A549 (cell line): ENCODE results near the gene CRYBG3.

Source experiments
- CEBPB ChIP-seq, 2 experiments: fragments of >200 bp in 1 of 2; sonication (Bioruptor Twin) in 1 of 2; formaldehyde crosslinking in 1 of 2; IDR thresholded peaks; 2 replicates each; pipeline ENCODE4 v1.6.1; 2012 to 2016
- CHD4 ChIP-seq: fragments of 200-600 bp; sonication (generic); IDR thresholded peaks from 2 replicates; pipeline ENCODE4 v1.6.1; 2016; ENCODE audit warnings: antibody characterized with exemption, mild to moderate bottlenecking, borderline replicate concordance
- JUN ChIP-seq, 2 experiments: fragments of >200 bp; sonication (Bioruptor Twin); formaldehyde crosslinking; IDR thresholded peaks; 2 replicates in 1 of 2; 3 replicates in 1 of 2; pipeline ENCODE4 v1.6.1; 2016 to 2017
- MAX ChIP-seq: IDR thresholded peaks from 2 replicates; pipeline ENCODE4 v1.6.1; 2012
- MAZ ChIP-seq: fragments of 150-350 bp; IDR thresholded peaks from 2 replicates; pipeline ENCODE4 v1.6.1; 2014; ENCODE audit warnings: antibody characterized with exemption, low read depth, low read length, borderline replicate concordance
- MYC ChIP-seq: IDR thresholded peaks from 2 replicates; pipeline ENCODE4 v1.6.1; 2012; ENCODE audit warnings: mild to moderate bottlenecking, inconsistent platforms, low read length, improper control_type of control experiment, borderline replicate concordance
- NFE2L2 ChIP-seq: fragments of 150-350 bp; conservative IDR thresholded peaks from 2 replicates; pipeline ENCODE4 v1.6.1; 2014; ENCODE audit warnings: low read length
- POLR2A ChIP-seq: IDR thresholded peaks from 2 replicates; pipeline ENCODE4 v1.6.1; 2012; ENCODE audit warnings: mild to moderate bottlenecking, low read length
- RFX5 ChIP-seq: fragments of 450-650 bp; IDR thresholded peaks from 2 replicates; pipeline ENCODE4 v1.7.1; 2014; ENCODE audit warnings: antibody characterized with exemption, mild to moderate bottlenecking, moderate library complexity
- SMC3 ChIP-seq: fragments of >200 bp; sonication (Bioruptor Twin); formaldehyde crosslinking; IDR thresholded peaks from 3 replicates; pipeline ENCODE4 v1.6.1; 2018; ENCODE audit warnings: inconsistent platforms
- SREBF2 ChIP-seq: fragments of 450-650 bp; IDR thresholded peaks from 2 replicates; pipeline ENCODE4 v1.6.1; 2014; ENCODE audit warnings: mild to moderate bottlenecking, moderate library complexity
- TP53 ChIP-seq: fragments of 250-450 bp; sonication (Bioruptor Pico); IDR thresholded peaks from 2 replicates; pipeline ENCODE4 v1.5.0; 2021; ENCODE audit warnings: mild to moderate bottlenecking, moderate library complexity
- TF ChIP-seq, protein P1 (sequence below): fragments of 200-600 bp; sonication (generic); IDR thresholded peaks from 2 replicates; pipeline ENCODE4 v1.6.1; 2016; ENCODE audit warnings: antibody characterized with exemption, mild to moderate bottlenecking, moderate library complexity
- TF ChIP-seq, protein P2 (sequence below): fragments of >200 bp; sonication (Bioruptor Twin); formaldehyde crosslinking; IDR thresholded peaks from 3 replicates; pipeline ENCODE4 v1.5.1; 2016

- TF ChIP-seq MYC: no peak
- TF ChIP-seq, protein P1, sequence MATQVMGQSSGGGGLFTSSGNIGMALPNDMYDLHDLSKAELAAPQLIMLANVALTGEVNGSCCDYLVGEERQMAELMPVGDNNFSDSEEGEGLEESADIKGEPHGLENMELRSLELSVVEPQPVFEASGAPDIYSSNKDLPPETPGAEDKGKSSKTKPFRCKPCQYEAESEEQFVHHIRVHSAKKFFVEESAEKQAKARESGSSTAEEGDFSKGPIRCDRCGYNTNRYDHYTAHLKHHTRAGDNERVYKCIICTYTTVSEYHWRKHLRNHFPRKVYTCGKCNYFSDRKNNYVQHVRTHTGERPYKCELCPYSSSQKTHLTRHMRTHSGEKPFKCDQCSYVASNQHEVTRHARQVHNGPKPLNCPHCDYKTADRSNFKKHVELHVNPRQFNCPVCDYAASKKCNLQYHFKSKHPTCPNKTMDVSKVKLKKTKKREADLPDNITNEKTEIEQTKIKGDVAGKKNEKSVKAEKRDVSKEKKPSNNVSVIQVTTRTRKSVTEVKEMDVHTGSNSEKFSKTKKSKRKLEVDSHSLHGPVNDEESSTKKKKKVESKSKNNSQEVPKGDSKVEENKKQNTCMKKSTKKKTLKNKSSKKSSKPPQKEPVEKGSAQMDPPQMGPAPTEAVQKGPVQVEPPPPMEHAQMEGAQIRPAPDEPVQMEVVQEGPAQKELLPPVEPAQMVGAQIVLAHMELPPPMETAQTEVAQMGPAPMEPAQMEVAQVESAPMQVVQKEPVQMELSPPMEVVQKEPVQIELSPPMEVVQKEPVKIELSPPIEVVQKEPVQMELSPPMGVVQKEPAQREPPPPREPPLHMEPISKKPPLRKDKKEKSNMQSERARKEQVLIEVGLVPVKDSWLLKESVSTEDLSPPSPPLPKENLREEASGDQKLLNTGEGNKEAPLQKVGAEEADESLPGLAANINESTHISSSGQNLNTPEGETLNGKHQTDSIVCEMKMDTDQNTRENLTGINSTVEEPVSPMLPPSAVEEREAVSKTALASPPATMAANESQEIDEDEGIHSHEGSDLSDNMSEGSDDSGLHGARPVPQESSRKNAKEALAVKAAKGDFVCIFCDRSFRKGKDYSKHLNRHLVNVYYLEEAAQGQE: no peak
- no peak for TF ChIP-seq SREBF2
- no peak for TF ChIP-seq POLR2A
- TF ChIP-seq, protein P2, sequence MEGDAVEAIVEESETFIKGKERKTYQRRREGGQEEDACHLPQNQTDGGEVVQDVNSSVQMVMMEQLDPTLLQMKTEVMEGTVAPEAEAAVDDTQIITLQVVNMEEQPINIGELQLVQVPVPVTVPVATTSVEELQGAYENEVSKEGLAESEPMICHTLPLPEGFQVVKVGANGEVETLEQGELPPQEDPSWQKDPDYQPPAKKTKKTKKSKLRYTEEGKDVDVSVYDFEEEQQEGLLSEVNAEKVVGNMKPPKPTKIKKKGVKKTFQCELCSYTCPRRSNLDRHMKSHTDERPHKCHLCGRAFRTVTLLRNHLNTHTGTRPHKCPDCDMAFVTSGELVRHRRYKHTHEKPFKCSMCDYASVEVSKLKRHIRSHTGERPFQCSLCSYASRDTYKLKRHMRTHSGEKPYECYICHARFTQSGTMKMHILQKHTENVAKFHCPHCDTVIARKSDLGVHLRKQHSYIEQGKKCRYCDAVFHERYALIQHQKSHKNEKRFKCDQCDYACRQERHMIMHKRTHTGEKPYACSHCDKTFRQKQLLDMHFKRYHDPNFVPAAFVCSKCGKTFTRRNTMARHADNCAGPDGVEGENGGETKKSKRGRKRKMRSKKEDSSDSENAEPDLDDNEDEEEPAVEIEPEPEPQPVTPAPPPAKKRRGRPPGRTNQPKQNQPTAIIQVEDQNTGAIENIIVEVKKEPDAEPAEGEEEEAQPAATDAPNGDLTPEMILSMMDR: no peak
- no peak for TF ChIP-seq CHD4
- TF ChIP-seq CEBPB (IDR thresholded peaks at IDR 0.05): no peak
- no peak for TF ChIP-seq SMC3
- no peak for TF ChIP-seq NFE2L2
- TF ChIP-seq MAX: no peak
- no peak for TF ChIP-seq JUN (IDR thresholded peaks at IDR 0.05)
- TF ChIP-seq TP53 (CRISPR knock-in tag): no peak
- no peak for TF ChIP-seq RFX5
- TF ChIP-seq MAZ: no peak
These were observed 128.5 kb downstream of the CRYBG3 start for GRCh38 chr3:97950360-97950759.
